NCI-H2227 (cell line): ENCODE measurements around the gene INPP5D.
"Not testable (repeated sequence)": the region's sequence is repeated elsewhere in the genome, so short reads cannot be mapped to it uniquely, and the experiment has no call there.

Source experiments
- DNase-seq: peaks from one replicate; lab custom pipeline; 2025; ENCODE audit not compliant: unreplicated experiment; lab: John Stamatoyannopoulos, UW

Gene INPP5D

GRCh38 chr2:233092432-233093165 is 32.5 kb downstream of the INPP5D start:
- no peak for DNase-seq

GRCh38 chr2:233093166-233093448 is 33.0 kb downstream of the INPP5D start:
- no peak for DNase-seq

- no peak for DNase-seq
Observed at GRCh38 chr2:233093721-233094120, 33.6 kb downstream of the INPP5D start.

- no peak for DNase-seq
Observed at GRCh38 chr2:233094614-233095013, 34.5 kb downstream of the INPP5D start.

GRCh38 chr2:233096006-233096405 is 35.9 kb downstream of the INPP5D start:
- DNase-seq: no peak

GRCh38 chr2:233098618-233099017 is 38.5 kb downstream of the INPP5D start:
- DNase-seq: no peak

GRCh38 chr2:233099820-233100191 is 39.7 kb downstream of the INPP5D start:
- DNase-seq: not testable (repeated sequence)

- no peak for DNase-seq
Observed at GRCh38 chr2:233100192-233100998, 40.3 kb downstream of the INPP5D start.

- DNase-seq: no peak
Observed at GRCh38 chr2:233101141-233101540, 41.0 kb downstream of the INPP5D start.

- no peak for DNase-seq
Observed at GRCh38 chr2:233101816-233102215, 41.7 kb downstream of the INPP5D start.

GRCh38 chr2:233105156-233105895 is 45.2 kb downstream of the INPP5D start:
- DNase-seq: no peak

- DNase-seq: no peak
Observed at GRCh38 chr2:233105930-233106329, 45.8 kb downstream of the INPP5D start.

- DNase-seq: no peak
Observed at GRCh38 chr2:233107011-233107410, 46.9 kb downstream of the INPP5D start.

GRCh38 chr2:233107831-233108300 is 47.7 kb downstream of the INPP5D start:
- no peak for DNase-seq

- DNase-seq: no peak
Observed at GRCh38 chr2:233108611-233109490, 48.7 kb downstream of the INPP5D start.

- DNase-seq: no peak
Observed at GRCh38 chr2:233111427-233111826, 51.3 kb downstream of the INPP5D start.

GRCh38 chr2:233112329-233112728 is 52.2 kb downstream of the INPP5D start:
- DNase-seq: no peak

- no peak for DNase-seq
Observed at GRCh38 chr2:233112776-233113452, 52.8 kb downstream of the INPP5D start.

GRCh38 chr2:233114421-233114861 is 54.3 kb downstream of the INPP5D start:
- no peak for DNase-seq

GRCh38 chr2:233115121-233115520 is 55.0 kb downstream of the INPP5D start:
- no peak for DNase-seq
